Dedifferentiated amniotic fluid mesenchymal stem cell (primary cell): ENCODE results near the gene PGRMC1.
"Not testable (repeated sequence)": the region's sequence is repeated elsewhere in the genome, so short reads cannot be mapped to it uniquely, and the experiment has no call there.

Experiments
- DNase-seq: peaks from one replicate; pipeline ENCODE4 v3.0.0-alpha.2; 2016; ENCODE audit errors: extremely low spot score

Gene PGRMC1

GRCh38 chrX:119235051-119235511 lies 1.0 kb upstream of the PGRMC1 start:
- DNase-seq: no peak

GRCh38 chrX:119236623-119237561 lies 807 bp downstream of the PGRMC1 start:
- peak; percentile 27 for DNase-seq

GRCh38 chrX:119237562-119237942 lies 1.5 kb downstream of the PGRMC1 start:
- DNase-seq: no peak

- DNase-seq: no peak
Measured at GRCh38 chrX:119238557-119238956, 2.5 kb downstream of the PGRMC1 start.

GRCh38 chrX:119240356-119240755 lies 4.3 kb downstream of the PGRMC1 start:
- peak; percentile 73 for DNase-seq

GRCh38 chrX:119247702-119248101 lies 11.6 kb downstream of the PGRMC1 start:
- DNase-seq: no peak

GRCh38 chrX:119249891-119250290 lies 13.8 kb downstream of the PGRMC1 start:
- no peak for DNase-seq

- DNase-seq: no peak
Measured at GRCh38 chrX:119251386-119251785, 15.3 kb downstream of the PGRMC1 start.

- DNase-seq: no peak
Measured at GRCh38 chrX:119252716-119253115, 16.6 kb downstream of the PGRMC1 start.

- DNase-seq: peak; percentile 32
Measured at GRCh38 chrX:119266364-119266995, 30.4 kb downstream of the PGRMC1 start.

GRCh38 chrX:119267115-119267514 lies 31.0 kb downstream of the PGRMC1 start:
- DNase-seq: not testable (repeated sequence)

- no peak for DNase-seq
Measured at GRCh38 chrX:119272882-119273419, 36.9 kb downstream of the PGRMC1 start.

- no peak for DNase-seq
Measured at GRCh38 chrX:119273420-119274192, 37.5 kb downstream of the PGRMC1 start.

- not testable (repeated sequence) for DNase-seq
Measured at GRCh38 chrX:119282347-119282746, 46.3 kb downstream of the PGRMC1 start.

- no peak for DNase-seq
Measured at GRCh38 chrX:119288890-119289393, 52.9 kb downstream of the PGRMC1 start.

- no peak for DNase-seq
Measured at GRCh38 chrX:119290476-119290875, 54.4 kb downstream of the PGRMC1 start.

GRCh38 chrX:119291246-119291645 lies 55.2 kb downstream of the PGRMC1 start:
- DNase-seq: not testable (repeated sequence)

- DNase-seq: no peak
Measured at GRCh38 chrX:119292445-119292844, 56.4 kb downstream of the PGRMC1 start.
